AG09319 (cell line): Measurements from ENCODE around the gene PAPPA.

Source experiments
- DNase-seq: peaks from one replicate; pipeline ENCODE4 v3.0.0-alpha.2; 2010; ENCODE audit warnings: low read depth; ENCODE audit errors: extremely low read depth
- CTCF ChIP-seq: IDR thresholded peaks from 2 replicates; pipeline ENCODE4 v1.5.1; 2011; ENCODE audit warnings: low read depth, mild to moderate bottlenecking, inconsistent platforms, low read length, moderate library complexity

The PAPPA gene

GRCh38 chr9:116213693-116214047 lies 60.1 kb downstream of the PAPPA start:
- TF ChIP-seq CTCF = no peak
- DNase-seq = no peak

GRCh38 chr9:116218399-116218798 lies 64.8 kb downstream of the PAPPA start:
- no peak for TF ChIP-seq CTCF
- no peak for DNase-seq

- no peak for DNase-seq
- no peak for TF ChIP-seq CTCF
Observed at GRCh38 chr9:116219686-116220085, 66.1 kb downstream of the PAPPA start.

- no peak for TF ChIP-seq CTCF
- DNase-seq = no peak
Observed at GRCh38 chr9:116223926-116224325, 70.3 kb downstream of the PAPPA start.

- DNase-seq = no peak
- no peak for TF ChIP-seq CTCF
Observed at GRCh38 chr9:116230051-116230632, 76.6 kb downstream of the PAPPA start.

GRCh38 chr9:116232424-116233159 lies 79.0 kb downstream of the PAPPA start:
- TF ChIP-seq CTCF = no peak
- DNase-seq = no peak

GRCh38 chr9:116233160-116233530 lies 79.6 kb downstream of the PAPPA start:
- TF ChIP-seq CTCF = no peak
- DNase-seq = no peak
